Uterus (tissue), 4 donors: ENCODE results near the gene PITPNM3. TPM values are rescaled to one million over a fixed set of nuclear protein-coding genes. Genes with fewer than 3 reads are reported as not detected.

Source experiments
- DNase-seq, 2 donors: peaks; one replicate each; pipeline ENCODE4 v3.0.0-alpha.2; 2019 to 2020
- H3K27ac ChIP-seq, 2 donors: fragments of 200-600 bp; sonication (generic); 1 replicate in 1 of 2; 2 replicates in 1 of 2; pipeline ENCODE4 v1.5.1; 2016 to 2018
- H3K27me3 ChIP-seq, 2 donors: fragments of 200-600 bp; sonication (generic); one replicate each; pipeline ENCODE4 v1.5.1; 2018 to 2019; ENCODE audit warnings: control low read depth in 1 of 2
- H3K36me3 ChIP-seq, 2 donors: fragments of 200-600 bp; sonication (generic); one replicate each; pipeline ENCODE4 v1.5.1; 2019; ENCODE audit warnings: control low read depth in 1 of 2
- H3K4me1 ChIP-seq, 2 donors: fragments of 200-600 bp; sonication (generic); one replicate each; pipeline ENCODE4 v1.5.1; 2018 to 2019; ENCODE audit warnings: control low read depth in 1 of 2
- H3K4me3 ChIP-seq, 2 donors: fragments of 200-600 bp; sonication (generic); 1 replicate in 1 of 2; 2 replicates in 1 of 2; pipeline ENCODE4 v1.5.1; 2018 to 2019; ENCODE audit warnings: mild to moderate bottlenecking in 1 of 2
- H3K9me3 ChIP-seq, 2 donors: fragments of 200-600 bp; sonication (generic); one replicate each; pipeline ENCODE4 v1.5.1; 2019; ENCODE audit warnings: control low read depth in 1 of 2
- CTCF ChIP-seq, 4 experiments: fragments of 200-600 bp in 2 of 4; fragments of 450-650 bp in 2 of 4; sonication (generic) in 2 of 4; IDR thresholded peaks; one replicate each; pipeline ENCODE4 v1.5.1; 2016 to 2019; ENCODE audit warnings: antibody characterized with exemption in 4 of 4, mild to moderate bottlenecking in 2 of 4, moderate library complexity in 1 of 4
- POLR2A ChIP-seq, 2 donors: fragments of 450-650 bp; IDR thresholded peaks; one replicate each; pipeline ENCODE4 v1.6.1; 2016; ENCODE audit warnings: antibody characterized with exemption in 2 of 2, mild to moderate bottlenecking in 1 of 2, moderate library complexity in 1 of 2
- intact Hi-C: fragments of 100-400 bp; cut with DNase I; formaldehyde crosslinking; loops from one replicate; pipeline ENCODE4 v1.15.1; 2023; ENCODE audit warnings: low total_unique reads
- total RNA-seq, 4 donors: library from RNA; depleted of rRNA in 3 of 4; stranded (reverse); fragments of >200 nt in 3 of 4; gene quantifications; one replicate each; pipeline versions ENCODE4 v1.1.0 to v1.2.4, GENCODE V29; 2014 to 2023
- donor health status: DM: yes; HTN: yes; CAD: no.

PITPNM3 gene
- total RNA-seq, 4 donors from 2014 or later: 0.59 to 9.3 (median 6.1) TPM

GRCh38 chr17:6474376-6474775 lies 82.0 kb downstream of the PITPNM3 start:
- no peaks in the 10 kb centered on the region for H3K9me3 ChIP-seq
- H3K36me3 ChIP-seq: no peaks in the 10 kb centered on the region
- intact Hi-C loops: no loop called here
- TF ChIP-seq CTCF (IDR thresholded peaks at IDR 0.05) (no peak), POLR2A (IDR thresholded peaks at IDR 0.05) (no peak)
- no peaks in the 10 kb centered on the region for H3K4me1 ChIP-seq
- no peak for DNase-seq
- H3K4me3 ChIP-seq: no peak overlapping the region
- H3K27ac ChIP-seq: no peak overlapping the region
- no peaks in the 10 kb centered on the region for H3K27me3 ChIP-seq

GRCh38 chr17:6473128-6473767 lies 83.1 kb downstream of the PITPNM3 start:
- intact Hi-C loops: no loop called here
- H3K9me3 ChIP-seq: no peaks in the 10 kb centered on the region
- H3K4me3 ChIP-seq: no peak overlapping the region
- DNase-seq: peak; percentile 50 to 61
- no peaks in the 10 kb centered on the region for H3K4me1 ChIP-seq
- H3K27ac ChIP-seq: no peak overlapping the region
- no peaks in the 10 kb centered on the region for H3K27me3 ChIP-seq
- H3K36me3 ChIP-seq: no peaks in the 10 kb centered on the region
- no peak for TF ChIP-seq POLR2A (IDR thresholded peaks at IDR 0.05)
- peak; percentile 76 to 87 (median 82) for TF ChIP-seq CTCF (IDR thresholded peaks at IDR 0.05)

- DNase-seq: no peak
- Histone ChIP-seq H3K36me3 (no peaks in the 10 kb centered on the region), H3K4me3 (no peak overlapping the region), H3K27ac (no peak overlapping the region), H3K9me3 (no peaks in the 10 kb centered on the region), H3K4me1 (no peaks in the 10 kb centered on the region), H3K27me3 (no peaks in the 10 kb centered on the region)
- intact Hi-C loops: no loop called here
- no peak for TF ChIP-seq CTCF (IDR thresholded peaks at IDR 0.05)
Measured at GRCh38 chr17:6472517-6472916, 83.8 kb downstream of the PITPNM3 start.

- intact Hi-C loops: no loop called here
- Histone ChIP-seq H3K9me3 (no peaks in the 10 kb centered on the region), H3K27me3 (no peaks in the 10 kb centered on the region), H3K4me3 (no peak overlapping the region), H3K27ac (no peak overlapping the region), H3K36me3 (no peaks in the 10 kb centered on the region), H3K4me1 (no peaks in the 10 kb centered on the region)
- DNase-seq: no peak
- TF ChIP-seq CTCF (IDR thresholded peaks at IDR 0.05) (no peak), POLR2A (IDR thresholded peaks at IDR 0.05) (no peak)
Measured at GRCh38 chr17:6471531-6472465, 84.6 kb downstream of the PITPNM3 start.
